PC-3 (cell line): ENCODE results near the gene NFU1.

Experiments
- EZH2 ChIP-seq: fragments of 300-600 bp; sonication (generic); IDR thresholded peaks from one replicate; pipeline ENCODE4 v1.6.1; 2017; ENCODE audit warnings: antibody characterized with exemption, mild to moderate bottlenecking, low read length; ENCODE audit not compliant: unreplicated experiment
- EZH2phosphoT487 ChIP-seq: fragments of 300-600 bp; sonication (generic); IDR thresholded peaks from 2 replicates; pipeline ENCODE4 v1.6.1; 2018; ENCODE audit warnings: mild to moderate bottlenecking, antibody characterized with exemption, low read length, borderline replicate concordance
- TF ChIP-seq, protein P1 (sequence below): fragments of 300-600 bp; sonication (generic); conservative IDR thresholded peaks from 2 replicates; pipeline ENCODE4 v1.5.1; 2017; ENCODE audit warnings: antibody characterized with exemption, low read depth, mild to moderate bottlenecking, low read length

DNA sequence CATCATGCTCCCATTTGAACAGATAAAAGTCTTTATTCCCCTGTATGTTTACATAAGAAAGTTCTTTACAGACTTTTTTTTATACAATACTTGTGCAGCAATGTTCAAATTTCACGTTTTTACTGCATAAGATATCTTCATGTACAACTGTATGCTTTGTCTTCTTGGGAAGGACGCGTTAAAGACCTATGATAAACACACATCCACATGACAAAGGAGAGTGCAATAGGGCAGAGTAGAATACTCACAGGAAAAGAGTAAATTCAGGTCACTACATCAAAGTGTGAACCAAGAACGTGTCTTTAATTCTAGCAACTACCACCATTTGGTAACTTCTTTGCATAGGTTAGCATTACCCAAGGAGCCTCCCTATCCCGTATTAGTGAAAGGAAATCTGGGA, 33.7 kb upstream of the NFU1 start:
- TF ChIP-seq, protein P1, sequence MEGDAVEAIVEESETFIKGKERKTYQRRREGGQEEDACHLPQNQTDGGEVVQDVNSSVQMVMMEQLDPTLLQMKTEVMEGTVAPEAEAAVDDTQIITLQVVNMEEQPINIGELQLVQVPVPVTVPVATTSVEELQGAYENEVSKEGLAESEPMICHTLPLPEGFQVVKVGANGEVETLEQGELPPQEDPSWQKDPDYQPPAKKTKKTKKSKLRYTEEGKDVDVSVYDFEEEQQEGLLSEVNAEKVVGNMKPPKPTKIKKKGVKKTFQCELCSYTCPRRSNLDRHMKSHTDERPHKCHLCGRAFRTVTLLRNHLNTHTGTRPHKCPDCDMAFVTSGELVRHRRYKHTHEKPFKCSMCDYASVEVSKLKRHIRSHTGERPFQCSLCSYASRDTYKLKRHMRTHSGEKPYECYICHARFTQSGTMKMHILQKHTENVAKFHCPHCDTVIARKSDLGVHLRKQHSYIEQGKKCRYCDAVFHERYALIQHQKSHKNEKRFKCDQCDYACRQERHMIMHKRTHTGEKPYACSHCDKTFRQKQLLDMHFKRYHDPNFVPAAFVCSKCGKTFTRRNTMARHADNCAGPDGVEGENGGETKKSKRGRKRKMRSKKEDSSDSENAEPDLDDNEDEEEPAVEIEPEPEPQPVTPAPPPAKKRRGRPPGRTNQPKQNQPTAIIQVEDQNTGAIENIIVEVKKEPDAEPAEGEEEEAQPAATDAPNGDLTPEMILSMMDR, result no peak
- TF ChIP-seq EZH2 (no peak), EZH2phosphoT487 (no peak)
